Hepatocyte (in vitro differentiated cells): Measurements from ENCODE around the gene ATP8A2.

ENCODE experiments used
- EZH2 ChIP-seq: fragments of 200-600 bp; sonication (generic); IDR thresholded peaks from 2 replicates; pipeline ENCODE4 v1.6.1; 2016; ENCODE audit warnings: antibody characterized with exemption, mild to moderate bottlenecking, borderline replicate concordance
- TF ChIP-seq, protein P1 (sequence below): fragments of 200-600 bp; sonication (generic); IDR thresholded peaks from 2 replicates; pipeline ENCODE4 v1.5.1; 2016; ENCODE audit warnings: antibody characterized with exemption, mild to moderate bottlenecking; ENCODE audit not compliant: poor library complexity

GRCh38 chr13:25881971-25882451 is 510.2 kb downstream of the ATP8A2 start:
- TF ChIP-seq EZH2, result no peak
- TF ChIP-seq, protein P1, sequence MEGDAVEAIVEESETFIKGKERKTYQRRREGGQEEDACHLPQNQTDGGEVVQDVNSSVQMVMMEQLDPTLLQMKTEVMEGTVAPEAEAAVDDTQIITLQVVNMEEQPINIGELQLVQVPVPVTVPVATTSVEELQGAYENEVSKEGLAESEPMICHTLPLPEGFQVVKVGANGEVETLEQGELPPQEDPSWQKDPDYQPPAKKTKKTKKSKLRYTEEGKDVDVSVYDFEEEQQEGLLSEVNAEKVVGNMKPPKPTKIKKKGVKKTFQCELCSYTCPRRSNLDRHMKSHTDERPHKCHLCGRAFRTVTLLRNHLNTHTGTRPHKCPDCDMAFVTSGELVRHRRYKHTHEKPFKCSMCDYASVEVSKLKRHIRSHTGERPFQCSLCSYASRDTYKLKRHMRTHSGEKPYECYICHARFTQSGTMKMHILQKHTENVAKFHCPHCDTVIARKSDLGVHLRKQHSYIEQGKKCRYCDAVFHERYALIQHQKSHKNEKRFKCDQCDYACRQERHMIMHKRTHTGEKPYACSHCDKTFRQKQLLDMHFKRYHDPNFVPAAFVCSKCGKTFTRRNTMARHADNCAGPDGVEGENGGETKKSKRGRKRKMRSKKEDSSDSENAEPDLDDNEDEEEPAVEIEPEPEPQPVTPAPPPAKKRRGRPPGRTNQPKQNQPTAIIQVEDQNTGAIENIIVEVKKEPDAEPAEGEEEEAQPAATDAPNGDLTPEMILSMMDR, result no peak
